Thoracic aorta (tissue), 2 donors: ENCODE measurements around the gene ZNF26. TPM values are rescaled to one million over a fixed set of nuclear protein-coding genes. Genes with fewer than 3 reads are reported as not detected.
"Not testable (repeated sequence)": the region's sequence is repeated elsewhere in the genome, so short reads cannot be mapped to it uniquely, and the experiment has no call there.

Source experiments
- ATAC-seq: fragments of 150-250 bp; one replicate; pipeline ENCODE4 v1.8.0; 2017; ENCODE audit warnings: low read depth; ENCODE audit not compliant: insufficient number of reproducible peaks, low FRiP score
- DNase-seq: peaks from one replicate; pipeline ENCODE4 v3.0.0-alpha.2; 2020; ENCODE audit warnings: low spot score
- H3K27ac ChIP-seq, 2 donors: fragments of 200-600 bp; sonication (generic); 1 replicate in 1 of 2; 2 replicates in 1 of 2; pipeline ENCODE4 v1.5.1; 2016; ENCODE audit warnings: mild to moderate bottlenecking in 2 of 2, moderate library complexity in 2 of 2
- H3K27me3 ChIP-seq: fragments of 200-600 bp; sonication (generic); replicated peaks from 2 replicates; pipeline ENCODE4 v1.6.0; 2016; ENCODE audit warnings: mild to moderate bottlenecking; ENCODE audit not compliant: insufficient read depth
- H3K36me3 ChIP-seq: fragments of 200-600 bp; sonication (generic); one replicate; pipeline ENCODE4 v1.5.1; 2016
- H3K4me1 ChIP-seq, 2 donors: fragments of 200-600 bp; sonication (generic); 1 replicate in 1 of 2; 2 replicates in 1 of 2; pipeline versions ENCODE4 v1.5.1 to v1.6.0; 2016; ENCODE audit warnings: low read depth in 2 of 2, mild to moderate bottlenecking in 1 of 2; ENCODE audit not compliant: control insufficient read depth in 1 of 2
- H3K4me3 ChIP-seq: fragments of 200-600 bp; sonication (generic); 2 replicates; pipeline ENCODE4 v1.5.1; 2016; ENCODE audit warnings: mild to moderate bottlenecking
- H3K9me3 ChIP-seq: fragments of 200-600 bp; sonication (generic); 2 replicates; pipeline ENCODE4 v1.5.1; 2016
- total RNA-seq, 2 donors: library from RNA; depleted of rRNA; stranded (reverse); fragments of >200 nt; gene quantifications; one replicate each; pipeline versions ENCODE4 v1.1.0 to v1.2.3, GENCODE V29; 2016
- TF ChIP-seq, protein P1 (sequence below): fragments of 200-600 bp; sonication (generic); IDR thresholded peaks from one replicate; pipeline ENCODE4 v1.5.1; 2019; ENCODE audit warnings: antibody characterized with exemption

The ZNF26 gene
- total RNA-seq, 2 donors from 2014 or later: 8.1 to 18.8 TPM

DNA sequence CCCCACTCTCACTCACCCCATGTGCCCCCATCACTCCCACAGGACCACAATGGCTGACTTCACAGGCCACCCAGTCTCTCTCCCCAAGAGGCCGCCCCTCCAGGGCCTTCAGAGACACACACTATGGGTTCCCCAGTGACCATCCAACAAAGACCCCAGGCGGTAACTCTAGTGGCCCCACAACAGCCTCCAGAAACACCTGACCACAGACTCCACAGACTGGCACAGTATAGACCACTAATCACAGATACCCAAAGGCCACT is 33.1 kb upstream of the ZNF26 start:
- H3K36me3 ChIP-seq: peaks cover 12% of the 10 kb centered on the region
- TF ChIP-seq, protein P1, sequence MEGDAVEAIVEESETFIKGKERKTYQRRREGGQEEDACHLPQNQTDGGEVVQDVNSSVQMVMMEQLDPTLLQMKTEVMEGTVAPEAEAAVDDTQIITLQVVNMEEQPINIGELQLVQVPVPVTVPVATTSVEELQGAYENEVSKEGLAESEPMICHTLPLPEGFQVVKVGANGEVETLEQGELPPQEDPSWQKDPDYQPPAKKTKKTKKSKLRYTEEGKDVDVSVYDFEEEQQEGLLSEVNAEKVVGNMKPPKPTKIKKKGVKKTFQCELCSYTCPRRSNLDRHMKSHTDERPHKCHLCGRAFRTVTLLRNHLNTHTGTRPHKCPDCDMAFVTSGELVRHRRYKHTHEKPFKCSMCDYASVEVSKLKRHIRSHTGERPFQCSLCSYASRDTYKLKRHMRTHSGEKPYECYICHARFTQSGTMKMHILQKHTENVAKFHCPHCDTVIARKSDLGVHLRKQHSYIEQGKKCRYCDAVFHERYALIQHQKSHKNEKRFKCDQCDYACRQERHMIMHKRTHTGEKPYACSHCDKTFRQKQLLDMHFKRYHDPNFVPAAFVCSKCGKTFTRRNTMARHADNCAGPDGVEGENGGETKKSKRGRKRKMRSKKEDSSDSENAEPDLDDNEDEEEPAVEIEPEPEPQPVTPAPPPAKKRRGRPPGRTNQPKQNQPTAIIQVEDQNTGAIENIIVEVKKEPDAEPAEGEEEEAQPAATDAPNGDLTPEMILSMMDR: no peak
- peaks cover 55% of the 10 kb centered on the region for H3K9me3 ChIP-seq
- ATAC-seq (no peak), DNase-seq (no peak)
- peaks cover 11 to 19% of the 10 kb centered on the region in 2 donors for H3K4me1 ChIP-seq
- H3K27me3 ChIP-seq: no peaks in the 10 kb centered on the region
- H3K4me3 ChIP-seq: no peak overlapping the region
- H3K27ac ChIP-seq: no peak overlapping the region

DNA sequence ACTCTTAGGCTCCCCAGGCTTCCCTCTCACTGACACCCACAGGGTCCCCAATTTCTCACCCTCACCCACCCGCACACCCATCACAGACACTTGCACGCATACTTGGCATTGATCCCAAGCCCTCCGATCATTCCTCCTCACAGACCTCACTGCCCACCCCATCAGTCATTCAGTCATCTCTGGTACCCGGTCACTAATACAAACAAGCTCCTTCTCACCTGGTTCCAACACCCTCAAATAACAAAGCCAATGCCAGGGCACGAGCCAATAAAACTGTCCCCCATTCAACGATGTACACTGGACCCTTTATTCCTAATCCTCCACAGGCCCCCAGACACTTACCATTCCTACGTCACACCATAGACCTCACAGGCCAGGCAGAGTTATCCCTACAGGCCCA is 32.4 kb upstream of the ZNF26 start:
- Histone ChIP-seq H3K36me3 (peaks cover 5% of the 10 kb centered on the region), H3K4me1 (peaks cover 11 to 19% of the 10 kb centered on the region in 2 donors), H3K27ac (no peak overlapping the region), H3K4me3 (no peak overlapping the region), H3K9me3 (peaks cover 48% of the 10 kb centered on the region), H3K27me3 (no peaks in the 10 kb centered on the region)
- TF ChIP-seq, protein P1: no peak
- no peak for DNase-seq
- no peak for ATAC-seq

DNA sequence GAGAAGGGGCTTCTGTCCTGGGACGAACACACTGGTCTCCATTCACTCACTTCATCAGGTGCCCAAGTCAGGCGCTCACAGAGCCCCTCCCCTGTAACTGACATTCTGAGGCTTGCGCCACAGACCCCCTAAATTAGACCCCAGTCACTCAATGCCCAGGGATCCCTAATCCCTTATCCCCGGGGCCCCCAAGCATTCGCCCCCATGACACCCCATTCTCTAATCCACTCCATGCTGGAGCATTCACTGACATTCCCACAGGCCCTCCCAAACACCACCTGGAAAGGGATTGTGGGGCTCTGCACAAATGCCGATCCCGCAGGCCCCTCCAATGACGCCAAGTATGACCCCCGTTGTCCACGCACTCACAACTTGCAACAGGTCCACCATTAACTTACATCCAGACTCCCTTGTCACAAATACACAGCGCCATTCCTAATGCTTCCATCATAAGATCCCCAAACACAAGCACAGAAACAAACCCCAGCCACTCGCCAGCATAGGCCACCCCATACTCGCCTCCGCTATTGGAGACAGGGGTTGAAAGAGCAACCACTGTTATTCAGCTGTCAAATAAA is 31.6 kb upstream of the ZNF26 start:
- DNase-seq (no peak), ATAC-seq (no peak)
- Histone ChIP-seq H3K4me3 (peak overlapping the region; percentile 97), H3K9me3 (peaks cover 40% of the 10 kb centered on the region), H3K27ac (peak overlapping the region; percentile 75 to 82), H3K27me3 (no peaks in the 10 kb centered on the region), H3K4me1 (peaks cover 11 to 19% of the 10 kb centered on the region in 2 donors), H3K36me3 (no peaks in the 10 kb centered on the region)
- TF ChIP-seq, protein P1: no peak

DNA sequence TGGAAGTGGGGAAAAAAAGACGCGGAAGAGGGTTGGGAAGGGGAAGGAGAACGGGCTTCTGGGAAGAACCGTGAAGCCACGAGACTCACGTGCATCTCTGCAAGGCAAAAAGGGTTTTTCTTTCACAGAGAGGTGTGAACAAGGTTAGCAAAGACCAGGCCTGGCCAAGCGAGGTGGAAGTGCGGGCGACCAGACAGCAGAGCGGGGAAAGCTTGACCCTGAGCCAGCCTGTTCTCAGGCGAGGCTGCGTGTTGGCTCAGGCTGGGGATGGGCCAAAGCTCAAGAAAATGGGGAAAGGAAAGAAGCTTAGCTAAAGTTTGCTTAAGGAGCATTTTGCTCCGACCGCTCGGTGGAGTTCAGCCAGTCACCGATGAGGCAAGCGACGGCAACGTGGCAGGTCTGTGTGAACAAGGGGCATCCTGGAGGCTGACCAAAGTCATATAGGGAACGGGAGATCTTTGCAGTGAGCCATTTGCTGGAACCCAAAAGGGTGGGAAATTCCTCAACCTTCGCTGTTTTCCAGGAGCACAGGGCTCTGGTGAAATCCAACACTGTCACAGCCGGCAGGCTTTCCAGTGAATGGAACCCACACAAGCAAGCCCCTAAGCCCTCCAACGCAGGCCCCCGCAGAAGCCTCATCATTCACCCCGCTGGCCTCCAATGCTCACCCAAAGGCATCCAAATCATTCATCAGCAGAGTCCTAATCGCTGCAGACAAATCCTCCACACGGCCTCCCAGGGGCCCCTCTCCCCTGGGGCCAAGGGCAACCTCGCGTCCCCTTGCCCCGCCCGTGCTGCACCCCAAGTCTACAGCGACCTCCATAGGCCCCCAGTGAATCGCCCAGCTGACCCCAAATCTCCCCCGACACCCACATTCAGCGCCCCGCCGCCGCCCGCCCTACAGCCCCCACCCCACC is 30.8 kb upstream of the ZNF26 start:
- no peaks in the 10 kb centered on the region for H3K27me3 ChIP-seq
- peaks cover 11 to 19% of the 10 kb centered on the region in 2 donors for H3K4me1 ChIP-seq
- H3K4me3 ChIP-seq: peak overlapping the region; percentile 97
- peak overlapping the region; percentile 75 to 82 for H3K27ac ChIP-seq
- ATAC-seq: no peak
- no peaks in the 10 kb centered on the region for H3K36me3 ChIP-seq
- H3K9me3 ChIP-seq: peaks cover 32% of the 10 kb centered on the region
- TF ChIP-seq, protein P1: peak; percentile 4
- DNase-seq: no peak

DNA sequence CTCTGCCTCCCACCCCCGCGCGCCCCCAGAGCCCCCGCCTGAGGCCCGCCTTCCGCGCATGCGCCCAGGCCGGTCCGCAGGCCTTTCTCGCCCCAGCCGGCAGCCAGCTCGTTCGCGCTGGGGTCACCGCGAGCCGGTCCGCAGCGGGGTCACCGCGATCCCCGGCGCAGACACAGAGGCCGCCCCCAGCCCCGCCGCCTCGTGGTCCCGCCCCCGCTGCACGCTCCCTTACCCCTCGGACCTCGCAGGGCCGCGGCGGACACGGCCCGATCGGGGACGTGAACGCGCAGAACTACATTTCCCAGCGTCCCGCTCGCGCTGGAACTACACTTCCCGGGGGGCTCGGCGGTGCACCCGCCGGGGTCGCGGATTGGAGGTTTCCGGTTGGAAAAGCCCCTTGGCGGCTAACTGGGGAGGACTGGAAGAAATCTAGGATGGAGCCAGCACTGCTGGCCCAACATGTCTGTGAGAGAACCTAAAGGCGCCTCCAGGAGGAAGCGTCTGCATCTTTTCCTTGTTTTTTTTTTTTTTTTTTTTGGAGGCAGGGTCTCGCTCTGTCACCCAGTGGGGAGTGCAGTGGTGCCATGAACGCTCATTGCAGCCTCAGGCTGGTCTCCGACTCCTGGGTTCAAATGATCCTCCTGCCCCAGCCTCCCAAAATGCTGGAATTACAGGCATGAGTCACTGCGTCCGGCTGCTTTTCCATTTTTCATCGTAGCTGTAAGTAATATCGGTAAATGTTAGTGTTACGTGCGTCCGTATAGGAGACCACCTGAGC is 30.0 kb upstream of the ZNF26 start, which contains the start of gene ZNF605:
TSS of gene ZNF605 (minus strand) at position 296 of the 778 bp plus-strand sequence. CDS start 10,671 bp downstream, outside the sequence.
- Histone ChIP-seq H3K9me3 (peaks cover 26% of the 10 kb centered on the region), H3K4me3 (peak within 1 kb of the TSS; percentile 97), H3K36me3 (no peaks in the 10 kb centered on the region), H3K27me3 (no peaks in the 10 kb centered on the region), H3K27ac (peak within 1 kb of the TSS; percentile 75 to 82), H3K4me1 (peaks cover 11 to 19% of the 10 kb centered on the region in 2 donors)
- TF ChIP-seq, protein P1: no peak
- DNase-seq: peak; percentile 53
- peak; percentile 76 for ATAC-seq

DNA sequence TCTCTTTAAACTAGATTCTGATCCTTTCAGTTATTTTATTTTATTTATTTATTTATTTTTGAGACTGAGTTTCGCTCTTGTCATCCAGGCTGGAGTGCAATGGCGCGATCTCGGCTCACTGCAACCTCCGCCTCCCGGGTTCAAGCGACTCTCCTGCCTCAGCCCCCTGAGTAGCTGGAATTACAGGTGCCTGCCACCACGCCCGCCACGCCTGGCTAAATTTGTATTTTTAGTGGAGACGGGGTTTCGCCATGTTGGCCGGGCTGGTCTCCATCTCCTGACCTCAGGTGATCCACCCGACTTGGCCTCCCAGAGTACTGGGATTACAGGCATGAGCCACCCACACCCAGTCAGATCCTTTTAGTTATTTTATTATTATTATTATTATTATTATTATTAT is 24.4 kb upstream of the ZNF26 start:
- H3K36me3 ChIP-seq, ATAC-seq, H3K27me3 ChIP-seq, H3K4me1 ChIP-seq, H3K4me3 ChIP-seq, H3K27ac ChIP-seq, DNase-seq: not testable (repeated sequence)
- H3K9me3 ChIP-seq: peaks cover 12% of the 10 kb centered on the region

DNA sequence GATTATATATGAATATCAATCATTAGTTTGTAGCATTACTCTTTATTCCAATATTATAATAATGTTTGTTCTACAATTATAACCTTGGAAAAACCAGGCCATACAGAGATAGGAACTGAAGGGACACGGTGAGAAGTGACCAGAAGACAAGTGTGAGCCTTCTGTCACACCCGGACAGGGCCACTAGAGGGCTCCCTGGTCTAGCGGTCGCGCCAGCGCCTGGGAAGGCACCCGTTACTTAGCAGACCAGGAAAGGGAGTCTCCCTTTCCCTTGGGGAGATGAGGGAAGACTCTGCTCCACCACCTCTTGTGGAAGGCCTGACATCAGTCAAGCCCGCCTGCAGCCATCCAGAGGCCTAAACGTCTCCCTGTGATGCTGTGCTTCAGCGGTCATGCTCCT is 22.2 kb upstream of the ZNF26 start:
- not testable (repeated sequence) for H3K4me3 ChIP-seq, ATAC-seq, H3K27ac ChIP-seq, H3K4me1 ChIP-seq, DNase-seq, H3K27me3 ChIP-seq
- peaks cover 12% of the 10 kb centered on the region for H3K36me3 ChIP-seq
- H3K9me3 ChIP-seq: peaks cover 28% of the 10 kb centered on the region
